SH-SY5Y (cell line): ENCODE measurements around the gene DUSP5.
A peak's percentile ranks its signal among the peaks of the same experiment; 100 is the strongest.

Experiments used
- GATA2 ChIP-seq: IDR thresholded peaks from 2 replicates; pipeline ENCODE4 v1.6.1; 2011; ENCODE audit warnings: mild to moderate bottlenecking, low read depth, low read length
- GATA3 ChIP-seq: IDR thresholded peaks from 2 replicates; pipeline ENCODE4 v1.6.1; 2011; ENCODE audit warnings: low read depth, mild to moderate bottlenecking, low read length, moderate library complexity

Gene DUSP5

DNA sequence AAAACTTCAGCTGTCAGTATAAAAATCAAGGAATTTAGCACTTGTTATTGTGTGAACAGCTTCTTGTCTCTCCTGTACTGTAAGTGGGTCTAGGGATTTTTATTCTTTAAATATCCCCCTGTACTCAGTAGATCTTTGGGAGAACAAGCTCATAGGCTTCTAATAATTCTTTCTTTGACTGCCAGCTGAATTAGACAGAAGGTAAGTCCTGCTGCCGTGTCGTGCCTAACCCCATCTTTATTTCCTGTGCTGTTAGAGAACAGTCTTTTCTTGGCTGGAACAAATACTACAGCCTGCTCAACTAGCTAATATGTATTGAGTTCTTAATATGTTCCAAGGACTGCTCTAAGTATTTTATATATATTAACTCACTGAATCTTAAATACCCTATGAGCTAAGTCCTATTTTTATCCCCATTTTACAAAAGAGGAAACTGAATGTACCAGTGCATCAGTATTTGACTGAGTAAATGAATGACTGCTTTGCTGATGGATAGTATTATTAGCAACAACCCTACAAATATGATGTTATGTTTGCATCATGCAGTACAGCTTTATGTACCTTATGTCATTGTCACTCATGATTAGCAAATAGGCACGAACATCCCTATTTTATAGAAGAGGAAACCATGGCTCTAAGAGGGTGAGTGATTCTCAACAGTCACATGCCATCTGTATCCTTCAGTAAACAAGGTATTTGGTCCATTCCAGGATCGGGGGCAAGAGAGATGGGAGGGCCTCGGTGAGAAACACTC is 5.5 kb upstream of the DUSP5 start:
- TF ChIP-seq GATA2 (no peak), GATA3 (no peak)

DNA sequence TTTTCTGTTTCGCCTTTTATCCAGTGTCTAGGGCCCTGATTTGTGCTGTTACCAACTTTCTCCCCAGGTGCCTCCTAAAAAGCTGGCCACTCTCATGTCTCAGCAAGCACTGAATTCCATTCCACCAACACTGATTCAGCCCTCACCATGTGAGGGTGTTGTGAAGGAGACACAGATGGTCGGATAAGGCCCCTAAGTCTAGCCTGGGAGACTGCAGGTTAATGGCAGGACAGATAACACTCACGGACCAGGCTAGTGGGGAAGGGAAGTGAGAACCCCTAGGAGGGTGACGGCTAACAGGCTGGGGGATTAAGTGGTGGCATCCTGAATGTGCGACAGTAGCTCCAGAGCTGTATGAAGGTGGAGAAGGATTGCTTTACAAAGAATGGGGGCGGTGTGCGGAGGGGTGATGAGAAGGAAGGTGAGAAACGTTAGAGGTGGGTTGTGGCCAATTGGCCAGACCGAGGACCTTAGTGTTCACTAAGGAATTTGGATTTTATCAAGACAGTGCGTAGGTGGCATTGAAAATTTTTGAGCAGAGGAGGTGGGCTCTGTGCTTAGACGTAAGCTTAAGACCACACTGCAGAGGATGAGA is 3.8 kb upstream of the DUSP5 start:
- TF ChIP-seq GATA2, result no peak
- TF ChIP-seq GATA3, result no peak

DNA sequence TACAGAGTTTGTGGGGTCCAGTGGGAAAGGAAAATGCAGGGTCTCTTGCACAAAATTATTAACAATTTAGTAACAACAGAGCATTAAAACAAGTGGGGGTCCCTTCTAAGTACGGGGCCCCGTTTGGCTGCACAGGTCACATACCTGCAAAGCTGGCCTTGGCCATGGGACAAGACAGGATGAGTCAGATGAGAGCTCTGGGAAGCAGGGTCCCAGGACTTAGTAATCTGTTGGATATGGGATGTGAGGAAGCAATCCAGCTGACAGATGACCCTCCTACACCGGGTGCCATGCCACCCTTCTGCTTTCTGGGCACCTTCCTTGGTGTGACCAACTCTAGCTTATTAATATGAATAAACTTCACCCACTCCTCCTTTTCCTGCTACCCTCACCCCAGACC is 3.2 kb upstream of the DUSP5 start:
- TF ChIP-seq GATA2 (no peak), GATA3 (no peak)

DNA sequence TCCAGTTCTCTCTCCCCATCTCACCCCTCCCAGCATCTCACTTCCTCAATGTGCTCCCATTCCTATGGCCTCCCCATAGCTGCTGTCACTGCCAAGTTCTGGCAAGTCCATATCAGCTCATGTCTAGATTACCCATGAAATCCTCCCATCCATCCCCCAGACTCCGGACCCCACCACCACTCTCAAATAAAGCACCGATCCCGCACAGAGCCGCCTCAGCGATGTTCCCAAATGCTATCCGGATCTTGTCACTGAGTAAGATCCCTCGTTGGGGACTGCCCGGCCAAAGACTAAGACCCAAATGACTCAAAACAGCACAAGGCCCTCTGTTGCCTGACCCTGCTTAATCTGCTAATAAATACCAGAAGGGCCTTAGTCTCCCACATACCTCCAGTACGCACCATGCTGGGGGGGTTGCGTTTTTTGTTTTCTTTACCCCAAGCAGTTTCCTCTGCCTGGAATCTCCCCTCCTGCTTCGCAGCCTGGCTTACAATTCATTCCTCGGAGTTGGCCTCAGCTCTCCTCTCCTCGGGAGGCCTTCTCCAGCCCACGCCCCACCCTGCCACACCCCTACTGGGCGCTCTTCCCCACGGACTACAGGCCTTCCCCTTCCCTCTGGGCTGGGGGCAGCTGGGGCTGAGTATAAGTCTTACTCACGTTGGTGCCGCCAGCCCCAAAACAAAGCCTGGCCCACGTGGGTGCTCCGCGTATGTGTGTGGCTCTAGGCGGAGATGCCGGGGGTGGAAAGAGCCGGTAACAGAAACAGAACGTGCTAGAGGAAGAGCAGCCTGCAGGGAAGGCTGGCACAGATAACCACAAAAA is 1.8 kb upstream of the DUSP5 start:
- no peak for TF ChIP-seq GATA3
- TF ChIP-seq GATA2, result no peak

DNA sequence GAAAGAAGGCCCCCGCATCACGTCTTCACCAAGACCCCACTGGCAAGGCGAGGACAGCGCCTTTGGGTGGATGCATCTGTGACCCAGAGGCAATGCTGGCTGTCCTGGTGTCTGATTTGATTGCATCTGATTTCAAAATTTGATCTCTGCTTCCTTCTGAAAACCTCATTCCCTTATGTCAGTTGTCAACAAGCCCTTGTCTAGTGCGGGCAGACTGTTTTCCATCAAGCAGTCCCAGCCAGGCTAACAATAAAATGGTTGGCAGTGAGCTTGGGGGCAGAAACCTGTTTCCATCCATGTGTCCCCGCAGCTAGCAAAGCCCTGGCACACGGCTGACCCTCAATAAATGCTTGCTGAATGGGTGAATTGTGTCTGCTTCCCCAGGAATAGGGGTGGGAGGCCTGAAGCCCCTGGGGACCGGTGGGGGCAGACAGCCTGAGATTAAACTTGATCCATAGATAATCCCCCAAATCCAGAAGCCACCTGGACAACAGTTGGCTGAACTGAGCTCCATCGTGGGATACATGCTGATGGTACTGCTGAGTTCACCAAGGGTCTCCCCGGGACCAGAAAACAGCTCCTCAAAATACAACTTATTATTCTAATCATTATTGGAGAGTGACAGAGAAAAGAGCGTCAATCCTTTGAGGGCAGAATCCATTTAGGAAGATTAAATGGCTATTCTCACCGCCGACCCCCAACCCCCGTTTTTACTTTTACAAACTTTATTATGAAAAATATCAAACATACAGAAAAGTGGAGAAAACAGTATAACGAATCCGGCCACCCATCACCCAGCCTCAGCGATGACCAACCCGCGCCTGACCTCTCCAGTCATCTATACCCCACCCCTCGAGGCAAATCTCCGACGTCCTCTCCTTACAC is 912 bp upstream of the DUSP5 start:
- TF ChIP-seq GATA2, result peak; percentile 55
- no peak for TF ChIP-seq GATA3

DNA sequence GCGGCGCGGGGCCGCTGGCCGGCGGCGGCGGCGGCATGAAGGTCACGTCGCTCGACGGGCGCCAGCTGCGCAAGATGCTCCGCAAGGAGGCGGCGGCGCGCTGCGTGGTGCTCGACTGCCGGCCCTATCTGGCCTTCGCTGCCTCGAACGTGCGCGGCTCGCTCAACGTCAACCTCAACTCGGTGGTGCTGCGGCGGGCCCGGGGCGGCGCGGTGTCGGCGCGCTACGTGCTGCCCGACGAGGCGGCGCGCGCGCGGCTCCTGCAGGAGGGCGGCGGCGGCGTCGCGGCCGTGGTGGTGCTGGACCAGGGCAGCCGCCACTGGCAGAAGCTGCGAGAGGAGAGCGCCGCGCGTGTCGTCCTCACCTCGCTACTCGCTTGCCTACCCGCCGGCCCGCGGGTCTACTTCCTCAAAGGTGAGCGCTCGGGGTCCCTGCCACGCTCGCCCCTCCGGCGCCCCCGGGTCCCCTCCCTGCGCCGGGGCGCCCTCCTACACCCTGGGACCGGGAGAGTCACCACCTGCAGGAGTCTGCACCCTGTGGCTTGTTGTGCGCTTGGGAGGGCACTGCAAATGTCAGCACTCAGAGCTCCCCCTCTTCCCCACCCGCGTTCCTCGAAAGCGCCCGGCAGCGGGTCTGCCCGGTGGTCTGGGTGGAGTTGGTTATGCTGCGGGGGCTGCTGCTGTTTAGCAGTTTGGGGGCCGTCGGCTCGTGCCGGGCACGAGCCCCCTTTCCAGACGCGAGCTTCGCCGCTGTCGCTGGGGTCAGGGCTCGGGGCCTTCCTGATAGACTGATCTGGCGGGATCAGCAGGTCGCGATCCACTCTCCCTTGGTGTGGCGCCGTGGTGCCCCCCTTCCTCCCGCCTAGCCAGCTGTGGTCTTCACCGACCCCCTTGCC is 627 bp downstream of the DUSP5 start:
- no peak for TF ChIP-seq GATA3
- TF ChIP-seq GATA2, result no peak

DNA sequence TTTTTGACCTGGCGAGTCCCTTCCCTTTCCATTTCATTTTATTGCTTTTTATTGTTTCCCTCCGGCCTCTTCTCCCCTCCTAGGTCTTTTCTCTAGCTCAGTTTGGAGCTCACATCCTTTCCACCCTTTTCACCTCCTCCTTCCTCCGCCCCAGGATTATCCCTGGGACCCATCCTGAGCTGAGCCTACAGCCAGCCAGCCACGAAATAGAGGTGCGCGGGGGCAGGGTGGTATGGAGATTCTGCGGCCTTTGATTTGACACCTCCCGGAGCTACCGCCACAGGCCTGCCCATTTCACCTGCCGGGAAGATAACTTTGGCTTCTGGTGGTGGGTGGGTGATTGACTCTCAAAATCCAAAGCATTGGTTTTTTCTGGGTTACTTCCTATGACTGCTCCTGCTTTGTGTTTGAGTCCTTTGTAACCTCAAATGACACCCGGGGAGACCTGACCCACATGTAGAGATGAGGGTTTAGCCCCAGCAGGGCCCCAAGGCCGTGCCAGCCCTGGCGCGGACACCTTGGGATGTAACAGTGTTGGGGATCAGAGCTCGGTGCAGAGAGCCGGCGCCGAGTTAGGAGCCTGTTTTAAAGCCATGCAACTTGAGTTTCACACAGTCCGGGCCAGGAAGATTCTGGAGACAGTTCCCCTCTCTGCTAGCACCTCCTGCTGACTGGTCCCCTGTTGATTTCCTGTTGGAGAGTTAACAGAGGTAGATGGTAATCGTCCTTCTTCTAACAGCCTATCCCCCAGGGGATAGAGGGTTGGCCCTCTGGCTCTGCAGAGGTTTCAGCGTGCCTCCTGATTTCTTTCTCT is 1.5 kb downstream of the DUSP5 start:
- TF ChIP-seq GATA3 (no peak), GATA2 (no peak)

DNA sequence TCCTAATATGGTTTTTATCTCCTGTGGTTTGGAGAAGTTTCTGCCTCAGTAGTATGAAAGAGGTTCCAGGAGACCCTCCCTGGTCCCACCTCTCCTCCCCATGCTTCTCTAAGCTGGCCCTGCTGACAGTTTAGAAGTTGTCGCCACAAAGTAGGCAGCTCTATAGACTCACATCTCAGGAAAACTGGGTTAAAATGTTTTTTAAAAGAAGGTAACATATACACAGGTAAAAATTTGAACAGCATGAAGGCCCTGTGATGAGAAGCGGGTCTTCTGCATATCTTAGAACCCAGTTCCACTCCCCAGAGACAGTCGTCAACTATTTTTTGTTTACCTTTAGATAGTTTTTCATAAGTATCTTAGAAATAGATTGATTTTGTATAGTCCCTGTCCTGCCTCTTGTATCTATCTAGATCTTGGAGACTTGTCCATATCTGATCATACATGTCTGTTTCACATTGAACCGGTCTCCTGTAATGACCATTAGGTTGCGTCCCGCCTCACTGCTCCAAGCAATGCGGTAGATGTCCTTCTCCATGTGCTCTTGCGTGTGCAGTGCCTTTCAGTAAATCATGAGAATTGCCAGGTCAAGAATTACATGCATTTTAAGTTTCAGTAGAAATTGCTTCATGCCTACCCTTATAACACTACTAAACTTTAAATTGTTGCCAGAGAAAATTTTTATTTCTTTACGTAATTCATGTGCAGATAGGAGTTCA is 2.2 kb downstream of the DUSP5 start:
- TF ChIP-seq GATA2 (no peak), GATA3 (no peak)

DNA sequence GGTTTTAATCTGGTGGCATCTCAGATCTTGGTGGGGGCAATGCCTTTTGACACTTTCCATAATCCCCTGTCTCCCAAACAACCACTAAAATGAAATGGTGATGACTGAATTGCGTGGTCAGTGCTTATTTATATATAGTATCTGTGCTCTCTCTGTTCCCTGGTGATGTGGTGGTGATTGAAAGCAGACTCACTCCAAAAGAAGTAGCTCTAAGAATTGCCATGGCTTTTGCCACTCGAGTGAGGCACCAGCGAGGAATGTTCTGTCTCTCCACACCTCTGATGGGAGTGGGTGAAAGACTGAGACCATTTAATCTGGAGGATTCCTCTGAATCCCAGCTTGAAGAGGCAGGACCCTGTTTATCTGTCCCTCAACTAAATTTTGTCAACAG is 2.8 kb downstream of the DUSP5 start:
- TF ChIP-seq GATA3 (no peak), GATA2 (no peak)

DNA sequence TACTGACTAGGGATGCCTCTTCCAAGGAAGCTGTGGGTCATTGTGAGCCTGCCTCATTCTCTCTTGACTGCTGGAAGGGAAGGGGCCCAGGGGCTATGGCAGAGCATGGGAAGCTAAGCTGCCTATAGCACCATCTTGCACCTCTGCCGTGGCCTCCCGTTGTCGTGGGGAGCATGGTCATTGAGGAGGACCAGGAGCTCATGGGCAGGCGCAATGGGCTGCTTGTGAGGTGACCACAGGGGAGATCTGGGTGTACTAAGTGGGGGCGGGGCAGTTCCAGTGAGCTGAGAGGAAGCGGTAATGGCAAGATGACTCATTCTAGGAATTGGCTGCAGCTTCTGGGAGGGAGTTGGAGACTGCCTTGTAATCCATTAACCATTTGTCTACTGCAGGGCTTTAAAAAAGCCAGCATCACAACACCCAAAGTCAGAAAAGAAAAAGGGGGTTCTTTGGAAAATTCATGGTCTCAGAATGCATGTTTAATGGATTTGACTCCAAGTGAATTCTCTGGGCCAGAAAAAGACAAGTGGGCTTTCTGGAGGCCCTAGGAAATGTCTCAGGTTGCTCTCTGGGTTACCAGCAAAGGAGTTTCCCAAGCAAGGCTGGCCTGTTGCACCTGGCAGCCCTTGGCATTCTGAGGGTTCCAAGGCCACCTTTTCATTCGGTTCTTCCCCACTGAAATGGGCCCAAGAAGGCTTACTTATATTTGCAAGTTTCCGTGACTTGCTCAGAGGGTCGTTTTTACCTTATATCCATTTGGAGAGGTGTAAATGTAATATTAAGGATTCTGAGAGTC is 3.6 kb downstream of the DUSP5 start:
- TF ChIP-seq GATA3 (no peak), GATA2 (no peak)

DNA sequence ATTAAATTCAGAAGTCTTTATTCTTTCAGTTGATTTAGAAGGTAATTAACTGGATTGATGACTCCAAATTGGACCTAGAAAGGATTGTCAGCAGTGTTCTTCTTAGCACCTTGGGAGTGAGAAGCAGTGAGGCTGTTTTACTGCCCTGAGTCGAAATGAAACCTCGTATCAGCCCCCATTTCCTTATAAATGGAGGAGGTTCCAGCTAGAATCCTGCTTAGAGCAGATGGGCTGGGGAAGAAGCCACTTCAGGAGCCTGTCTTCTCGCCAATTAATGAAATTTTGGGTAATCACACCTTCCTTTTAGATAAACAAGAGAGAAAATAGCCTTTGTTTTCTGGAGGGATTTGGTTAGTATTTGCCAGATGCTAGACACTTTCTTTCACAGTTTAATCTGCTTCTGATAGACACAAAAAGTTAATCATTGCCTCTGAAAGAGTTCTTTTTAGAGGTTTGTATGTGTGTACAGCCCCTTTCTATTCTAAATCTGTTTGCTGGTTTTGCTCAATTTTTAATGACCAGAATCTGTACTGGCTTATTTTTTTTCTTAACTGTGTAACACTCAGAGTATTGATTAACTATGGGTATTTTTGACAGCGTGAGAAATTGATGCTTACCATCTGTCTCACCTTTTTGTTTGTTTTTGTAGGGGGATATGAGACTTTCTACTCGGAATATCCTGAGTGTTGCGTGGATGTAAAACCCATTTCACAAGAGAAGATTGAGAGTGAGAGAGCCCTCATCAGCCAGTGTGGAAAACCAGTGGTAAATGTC is 4.6 kb downstream of the DUSP5 start:
- TF ChIP-seq GATA3 (no peak), GATA2 (no peak)
